SK-N-SH treated with all-trans-retinoic acid at 6 μM for 48 hours (cell line): Measurements from ENCODE around the gene TRIOBP.

Experiments
- ATAC-seq: fragments of 200-7000 bp; cut with Tn5 transposase; 3 replicates; pipeline ENCODE4 v1.9.1; 2020; ENCODE audit warnings: mild to moderate bottlenecking, moderate library complexity
- ARNTL ChIP-seq: fragments of 450-650 bp; formaldehyde crosslinking; IDR thresholded peaks from 2 replicates; pipeline ENCODE4 v1.5.0; 2020; ENCODE audit warnings: low read depth, mild to moderate bottlenecking, moderate library complexity, borderline replicate concordance
- CREB5 ChIP-seq: fragments of 250-450 bp; sonication (Bioruptor Pico); IDR thresholded peaks from 2 replicates; pipeline ENCODE4 v1.5.1; 2020; ENCODE audit warnings: low read depth, mild to moderate bottlenecking, moderate library complexity
- CSDC2 ChIP-seq: fragments of 250-450 bp; sonication (Bioruptor Pico); IDR thresholded peaks from 2 replicates; pipeline ENCODE4 v1.5.0; 2020; ENCODE audit warnings: mild to moderate bottlenecking, moderate library complexity
- CSRNP3 ChIP-seq: fragments of 250-450 bp; sonication (Bioruptor Pico); IDR thresholded peaks from 2 replicates; pipeline ENCODE4 v1.5.1; 2021; ENCODE audit warnings: mild to moderate bottlenecking, moderate library complexity
- ESRRG ChIP-seq: fragments of 250-450 bp; sonication (Bioruptor Pico); IDR thresholded peaks from 2 replicates; pipeline ENCODE4 v1.6.1; 2021; ENCODE audit warnings: mild to moderate bottlenecking
- GLIS3 ChIP-seq: fragments of 250-450 bp; sonication (Bioruptor Pico); IDR thresholded peaks from 2 replicates; pipeline ENCODE4 v1.5.0; 2020; ENCODE audit warnings: mild to moderate bottlenecking, moderate library complexity
- ISL1 ChIP-seq: fragments of 250-450 bp; sonication (Bioruptor Pico); IDR thresholded peaks from 2 replicates; pipeline ENCODE4 v2.1.2; 2022; ENCODE audit warnings: mild to moderate bottlenecking, moderate library complexity
- OSR1 ChIP-seq: fragments of 250-450 bp; sonication (Bioruptor Pico); IDR thresholded peaks from 2 replicates; pipeline ENCODE4 v1.8.0; 2022; ENCODE audit warnings: moderate library complexity, mild to moderate bottlenecking, inconsistent platforms
- PATZ1 ChIP-seq: fragments of 250-450 bp; sonication (Bioruptor Pico); IDR thresholded peaks from 2 replicates; pipeline ENCODE4 v1.8.0; 2020; ENCODE audit warnings: mild to moderate bottlenecking, moderate library complexity, borderline replicate concordance
- PPARA ChIP-seq: fragments of 250-450 bp; sonication (Bioruptor Pico); IDR thresholded peaks from 2 replicates; pipeline ENCODE4 v1.5.0; 2020; ENCODE audit warnings: mild to moderate bottlenecking, borderline replicate concordance
- RARB ChIP-seq: fragments of 250-450 bp; sonication (Bioruptor Pico); IDR thresholded peaks from 2 replicates; pipeline ENCODE4 v1.8.0; 2021; ENCODE audit warnings: mild to moderate bottlenecking, moderate library complexity
- SNAI2 ChIP-seq: fragments of 250-450 bp; sonication (Bioruptor Pico); IDR thresholded peaks from 2 replicates; pipeline ENCODE4 v1.5.0; 2020; ENCODE audit warnings: mild to moderate bottlenecking, moderate library complexity
- TCF4 ChIP-seq: fragments of 250-450 bp; sonication (Bioruptor Pico); IDR thresholded peaks from 2 replicates; pipeline ENCODE4 v1.8.0; 2021; ENCODE audit warnings: mild to moderate bottlenecking, moderate library complexity, borderline replicate concordance
- TOX ChIP-seq: fragments of 250-450 bp; sonication (Bioruptor Pico); IDR thresholded peaks from 2 replicates; pipeline ENCODE4 v1.8.0; 2021; ENCODE audit warnings: mild to moderate bottlenecking, moderate library complexity, borderline replicate concordance
- TSHZ2 ChIP-seq: fragments of 250-450 bp; sonication (Bioruptor Pico); IDR thresholded peaks from 2 replicates; pipeline ENCODE4 v1.5.0; 2020; ENCODE audit warnings: mild to moderate bottlenecking, moderate library complexity
- ZC3H10 ChIP-seq: fragments of 250-450 bp; sonication (Bioruptor Pico); IDR thresholded peaks from 2 replicates; pipeline ENCODE4 v1.5.1; 2021; ENCODE audit warnings: mild to moderate bottlenecking, moderate library complexity
- ZFP3 ChIP-seq: fragments of 250-450 bp; sonication (Bioruptor Pico); IDR thresholded peaks from 2 replicates; pipeline ENCODE4 v1.5.0; 2020; ENCODE audit warnings: mild to moderate bottlenecking, moderate library complexity
- ZFP30 ChIP-seq: fragments of 450-650 bp; formaldehyde crosslinking; IDR thresholded peaks from 2 replicates; pipeline ENCODE4 v1.5.0; 2022; ENCODE audit warnings: mild to moderate bottlenecking, moderate library complexity
- ZNF70 ChIP-seq: fragments of 450-650 bp; formaldehyde crosslinking; IDR thresholded peaks from 2 replicates; pipeline ENCODE4 v1.5.0; 2020; ENCODE audit warnings: mild to moderate bottlenecking, moderate library complexity
- ZNF8 ChIP-seq: fragments of 450-650 bp; formaldehyde crosslinking; IDR thresholded peaks from 2 replicates; pipeline ENCODE4 v1.5.0; 2020; ENCODE audit warnings: mild to moderate bottlenecking, moderate library complexity

TRIOBP gene

GRCh38 chr22:37815593-37815992 lies 118.7 kb downstream of the TRIOBP start (continued):
- TF ChIP-seq OSR1 (CRISPR knock-in tag) (no peak), PPARA (CRISPR knock-in tag) (no peak)

GRCh38 chr22:37816543-37817180 lies 119.8 kb downstream of the TRIOBP start:
- ATAC-seq = no peak

GRCh38 chr22:37817705-37818408 lies 121.0 kb downstream of the TRIOBP start:
- TF ChIP-seq ZFP30 (CRISPR knock-in tag) (no peak), ZNF70 (no peak), GLIS3 (CRISPR knock-in tag) (no peak), PPARA (CRISPR knock-in tag) (no peak), ZC3H10 (CRISPR knock-in tag) (no peak), CSRNP3 (no peak), TCF4 (no peak), RARB (no peak), OSR1 (CRISPR knock-in tag) (no peak), ZNF8 (no peak), ISL1 (CRISPR knock-in tag) (no peak), CSDC2 (CRISPR knock-in tag) (no peak), ESRRG (CRISPR knock-in tag) (no peak), ARNTL (CRISPR knock-in tag) (no peak), CREB5 (CRISPR knock-in tag) (no peak), ZFP3 (CRISPR knock-in tag) (no peak)
- peak; percentile 97 for ATAC-seq

More at GRCh38 chr22:37816543-37817180, 119.8 kb downstream of the TRIOBP start:
- TF ChIP-seq OSR1 (CRISPR knock-in tag) = no peak
- no peak for TF ChIP-seq GLIS3 (CRISPR knock-in tag)

GRCh38 chr22:37818409-37819104 lies 121.7 kb downstream of the TRIOBP start:
- TF ChIP-seq TOX (CRISPR knock-in tag) (no peak), ISL1 (CRISPR knock-in tag) (no peak), ZNF8 (no peak), PPARA (CRISPR knock-in tag) (no peak), TCF4 (no peak), CSDC2 (CRISPR knock-in tag) (no peak), PATZ1 (CRISPR knock-in tag) (no peak), CREB5 (CRISPR knock-in tag) (no peak), OSR1 (CRISPR knock-in tag) (no peak), ZC3H10 (CRISPR knock-in tag) (no peak), TSHZ2 (CRISPR knock-in tag) (no peak), RARB (no peak), SNAI2 (CRISPR knock-in tag) (no peak)
- ATAC-seq = peak; percentile 3; the same call in 2 of the 3 replicates
